CD8-positive, alpha-beta memory T cell (primary cell): ENCODE measurements around the gene CLCN3. TPM values are rescaled to one million over a fixed set of nuclear protein-coding genes. Genes with fewer than 3 reads are reported as not detected.
"Not testable (repeated sequence)": the region's sequence is repeated elsewhere in the genome, so short reads cannot be mapped to it uniquely, and the experiment has no call there.

ENCODE experiments used
- CTCF ChIA-PET: fragments of 350-600 bp; sonication (Branson Sonifier 250); formaldehyde crosslinking; loops from one replicate; lab custom pipeline; 2021; ENCODE audit warnings: antibody characterized with exemption; lab: Charles Lee
- POLR2A ChIA-PET: fragments of 350-600 bp; sonication (Branson Sonifier 250); formaldehyde crosslinking; loops from one replicate; lab custom pipeline; 2021; ENCODE audit warnings: antibody characterized with exemption; lab: Charles Lee
- DNase-seq, 5 donors: peaks; one replicate each; pipeline versions ENCODE4 v3.0.0 to v3.0.0-alpha.2; 2020 to 2022; ENCODE audit warnings: mixed read lengths in 1 of 5
- H3K27ac ChIP-seq: one replicate; pipeline ENCODE4 v1.7.0; 2013; ENCODE audit warnings: low read depth, mild to moderate bottlenecking, low read length, moderate library complexity
- H3K27me3 ChIP-seq: 2 replicates; pipeline ENCODE4 v1.7.0; 2013; ENCODE audit warnings: low read length, mild to moderate bottlenecking; ENCODE audit not compliant: insufficient read depth, poor library complexity, severe bottlenecking
- H3K36me3 ChIP-seq: 2 replicates; pipeline ENCODE4 v1.7.0; 2013; ENCODE audit warnings: mild to moderate bottlenecking, low read length, moderate library complexity; ENCODE audit not compliant: insufficient read depth
- H3K4me1 ChIP-seq: 2 replicates; pipeline ENCODE4 v1.7.0; 2013; ENCODE audit warnings: mild to moderate bottlenecking, low read length, moderate library complexity; ENCODE audit not compliant: insufficient read depth
- H3K4me3 ChIP-seq: 2 replicates; pipeline ENCODE4 v1.7.0; 2013; ENCODE audit warnings: mild to moderate bottlenecking, low read length
- H3K9me3 ChIP-seq: 2 replicates; pipeline ENCODE4 v1.7.0; 2013; ENCODE audit warnings: mild to moderate bottlenecking, low read length
- H3K27ac Mint-ChIP-seq, 8 donors: one replicate each; pipeline ENCODE4 v1.8.0; 2020 to 2021; ENCODE audit warnings: mixed read lengths in 8 of 8, mild to moderate bottlenecking in 6 of 8, inconsistent platforms in 3 of 8, moderate library complexity in 3 of 8
- H3K27me3 Mint-ChIP-seq, 2 donors: one replicate each; pipeline ENCODE4 v1.8.0; 2020 to 2021; ENCODE audit warnings: mixed read lengths in 2 of 2, mild to moderate bottlenecking in 1 of 2, moderate library complexity in 1 of 2
- H3K36me3 Mint-ChIP-seq, 3 donors: one replicate each; pipeline ENCODE4 v1.8.0; 2020 to 2021; ENCODE audit warnings: mixed read lengths in 3 of 3, inconsistent platforms in 1 of 3, mild to moderate bottlenecking in 1 of 3
- H3K4me1 Mint-ChIP-seq, 3 donors: one replicate each; pipeline ENCODE4 v1.8.0; 2020 to 2021; ENCODE audit warnings: mixed read lengths in 3 of 3, inconsistent platforms in 1 of 3, mild to moderate bottlenecking in 1 of 3
- H3K4me3 Mint-ChIP-seq, 7 donors: one replicate each; pipeline ENCODE4 v1.8.0; 2020 to 2021; ENCODE audit warnings: mixed read lengths in 7 of 7, mild to moderate bottlenecking in 6 of 7, moderate library complexity in 4 of 7, inconsistent platforms in 2 of 7
- H3K9me3 Mint-ChIP-seq, 5 donors: one replicate each; pipeline ENCODE4 v1.8.0; 2020 to 2022; ENCODE audit warnings: mixed read lengths in 5 of 5, mild to moderate bottlenecking in 3 of 5, moderate library complexity in 2 of 5, inconsistent platforms in 1 of 5
- polyA plus RNA-seq: library from polyadenylated mRNA; unstranded; fragments of 300-500 nt; fragmentation: Illumina TruSeq; gene quantifications from one replicate; pipeline ENCODE4 v1.2.3, GENCODE V29; 2021
- total RNA-seq, 2 experiments: library from RNA; stranded (reverse); gene quantifications; one replicate each; pipeline ENCODE4 v1.2.3, GENCODE V29; 2021

CLCN3 gene
- total and polyA plus RNA-seq, 3 experiments from 2014 or later: 12.8 to 24.5 (median 23.3) TPM

DNA sequence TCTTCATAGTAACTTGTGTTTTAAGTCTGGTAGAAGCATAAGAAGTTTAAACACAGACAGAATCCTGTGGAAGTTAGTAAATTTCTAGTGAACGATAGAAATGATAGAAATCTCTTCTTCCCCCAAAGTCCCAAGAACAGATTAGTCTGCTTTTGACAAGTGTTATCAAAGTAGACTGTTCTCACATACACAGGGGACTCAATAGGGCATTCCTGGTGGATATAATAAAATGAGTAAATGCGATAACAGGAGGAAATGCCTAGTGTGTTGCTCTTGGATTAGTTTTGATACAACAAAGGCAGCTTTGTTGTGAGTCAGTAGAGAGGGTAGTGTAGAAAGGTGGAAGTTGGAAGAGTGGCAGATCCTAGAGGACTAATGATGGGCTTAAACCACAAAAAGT, 43.5 kb downstream of the CLCN3 start:
- Mint-ChIP-seq H3K4me1 (peaks cover 27 to 55% (median 49%) of the 10 kb centered on the region in 3 donors), H3K9me3 (peaks cover 0 to 6% (median 1%) of the 10 kb centered on the region in 5 donors), H3K4me3 (no peak overlapping the region), H3K27me3 (no peaks in the 10 kb centered on the region), H3K27ac (peak overlapping the region in 3 of 8 donors; percentile 1 to 62 (median 8)), H3K36me3 (peaks cover 4 to 19% (median 10%) of the 10 kb centered on the region in 3 donors)
- POLR2A ChIA-PET: no interaction called here
- Histone ChIP-seq H3K4me3 (no peak overlapping the region), H3K27me3 (no peaks in the 10 kb centered on the region), H3K9me3 (no peaks in the 10 kb centered on the region), H3K27ac (no peak overlapping the region), H3K4me1 (no peaks in the 10 kb centered on the region), H3K36me3 (no peaks in the 10 kb centered on the region)
- DNase-seq: no peak
- CTCF ChIA-PET: no interaction called here

DNA sequence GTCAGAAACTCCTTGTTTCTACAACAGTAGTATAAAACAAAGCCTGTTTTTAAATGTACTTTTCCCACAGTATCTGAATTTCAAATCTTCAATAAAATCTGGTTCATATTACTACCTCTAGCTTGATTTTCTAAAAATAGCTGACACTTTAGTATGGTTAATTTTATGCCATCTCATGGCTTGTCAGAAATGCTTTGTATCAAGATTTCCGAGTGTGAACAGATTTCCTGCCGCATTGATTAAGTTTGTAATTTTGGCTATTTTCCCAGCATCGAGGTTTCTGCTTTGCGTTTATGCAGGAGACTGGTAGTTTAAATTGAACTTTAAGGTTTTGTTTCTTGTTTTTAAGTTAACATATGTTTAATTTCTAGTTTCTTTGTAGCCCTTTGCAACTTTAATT, 44.2 kb downstream of the CLCN3 start:
- no peak for DNase-seq
- no peak overlapping the region for H3K4me3 Mint-ChIP-seq
- H3K9me3 Mint-ChIP-seq: peaks cover 0 to 6% (median 1%) of the 10 kb centered on the region in 5 donors
- no peaks in the 10 kb centered on the region for H3K36me3 ChIP-seq
- CTCF ChIA-PET: no interaction called here
- no peaks in the 10 kb centered on the region for H3K4me1 ChIP-seq
- peaks cover 28 to 57% (median 46%) of the 10 kb centered on the region in 3 donors for H3K4me1 Mint-ChIP-seq
- peaks cover 6 to 19% (median 10%) of the 10 kb centered on the region in 3 donors for H3K36me3 Mint-ChIP-seq
- no peak overlapping the region for H3K27ac Mint-ChIP-seq
- no peak overlapping the region for H3K4me3 ChIP-seq
- no peaks in the 10 kb centered on the region for H3K27me3 Mint-ChIP-seq
- H3K27ac ChIP-seq: no peak overlapping the region
- POLR2A ChIA-PET: no interaction called here
- no peaks in the 10 kb centered on the region for H3K27me3 ChIP-seq
- no peaks in the 10 kb centered on the region for H3K9me3 ChIP-seq

DNA sequence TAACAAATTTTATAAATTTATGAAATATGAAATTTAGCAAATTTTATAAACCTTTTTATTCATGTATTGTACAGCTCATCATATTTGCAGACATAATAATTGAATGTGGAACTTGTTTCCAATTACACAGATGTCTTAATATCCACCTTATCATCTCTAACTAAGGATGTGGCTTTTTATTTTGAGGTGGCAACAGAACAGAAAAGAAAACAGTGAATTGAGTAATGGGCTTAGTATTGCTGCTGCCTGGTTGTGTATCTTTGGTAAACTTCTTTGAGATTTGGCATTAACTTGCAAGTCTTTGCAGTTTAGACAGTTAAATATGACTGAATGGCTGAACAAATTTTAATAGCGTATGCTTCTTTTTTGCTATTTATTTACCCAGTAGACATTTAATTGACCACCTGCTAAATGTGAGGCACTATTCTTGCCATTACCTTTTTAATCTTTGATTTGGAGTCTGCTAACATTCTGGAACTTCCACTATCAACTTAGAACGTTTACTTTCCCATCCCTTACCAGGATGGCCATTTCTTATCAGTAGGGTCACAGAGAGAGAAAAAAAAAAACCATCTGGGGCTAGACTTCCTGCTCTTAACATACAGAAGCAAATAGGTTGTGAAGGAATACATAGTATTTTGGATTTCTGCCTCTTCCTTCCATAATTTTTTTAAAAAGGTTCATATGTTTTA, 44.8 kb downstream of the CLCN3 start:
- H3K36me3 Mint-ChIP-seq: peaks cover 7 to 19% (median 10%) of the 10 kb centered on the region in 3 donors
- H3K36me3 ChIP-seq: no peaks in the 10 kb centered on the region
- CTCF ChIA-PET: no interaction called here
- H3K4me1 ChIP-seq: no peaks in the 10 kb centered on the region
- peaks cover 0 to 6% (median 1%) of the 10 kb centered on the region in 5 donors for H3K9me3 Mint-ChIP-seq
- no peaks in the 10 kb centered on the region for H3K27me3 ChIP-seq
- peaks cover 26 to 57% (median 46%) of the 10 kb centered on the region in 3 donors for H3K4me1 Mint-ChIP-seq
- H3K27me3 Mint-ChIP-seq: no peaks in the 10 kb centered on the region
- no peak overlapping the region for H3K4me3 Mint-ChIP-seq
- no peaks in the 10 kb centered on the region for H3K9me3 ChIP-seq
- peak overlapping the region; percentile 14 for H3K27ac ChIP-seq
- no peak overlapping the region for H3K4me3 ChIP-seq
- H3K27ac Mint-ChIP-seq: peak overlapping the region in 4 of 8 donors; percentile 1 to 77 (median 30)
- no peak for DNase-seq
- POLR2A ChIA-PET: no interaction called here

DNA sequence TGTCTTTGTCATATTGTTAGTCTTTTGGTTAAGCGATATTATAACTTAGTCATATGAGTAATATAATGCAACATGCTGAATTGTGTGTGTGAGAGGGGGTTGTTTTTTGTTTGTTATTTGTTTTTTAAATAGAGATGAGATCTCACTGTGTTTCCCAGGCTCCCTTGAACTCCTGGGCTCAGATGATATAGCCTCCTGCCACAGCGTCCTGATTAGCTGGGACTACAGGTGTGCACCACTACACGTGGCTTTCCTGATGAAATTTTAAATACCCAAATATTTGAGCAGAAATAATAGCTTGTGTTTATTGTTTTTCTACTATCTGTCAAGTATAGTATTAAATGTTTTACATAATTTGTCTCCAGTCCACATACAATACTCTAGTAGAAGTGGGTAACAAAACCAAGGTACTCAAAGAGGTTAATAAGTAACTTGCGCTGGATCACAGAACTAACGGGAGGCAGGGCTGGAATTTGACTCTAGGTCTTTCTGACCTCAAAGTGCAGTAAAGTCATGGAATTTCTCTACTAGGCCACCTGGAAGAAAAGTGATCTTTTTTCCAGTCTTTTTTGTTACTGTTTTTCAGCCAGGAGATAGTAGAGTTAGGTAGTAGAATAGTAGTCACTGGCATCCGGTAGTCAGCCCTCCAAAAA, 47.8 kb downstream of the CLCN3 start:
- Histone ChIP-seq H3K9me3 (no peaks in the 10 kb centered on the region), H3K36me3 (no peaks in the 10 kb centered on the region), H3K4me3 (no peak overlapping the region), H3K27me3 (no peaks in the 10 kb centered on the region), H3K4me1 (no peaks in the 10 kb centered on the region), H3K27ac (no peak overlapping the region)
- CTCF ChIA-PET: interaction anchor here (2.1 kb wide), 1 partner anchor 56 kb away, joined by 7 read pairs; the partner anchor contains the start of gene NEK1
- POLR2A ChIA-PET: no interaction called here
- peaks cover 0 to 6% (median 1%) of the 10 kb centered on the region in 5 donors for H3K9me3 Mint-ChIP-seq
- DNase-seq: no peak
- H3K4me1 Mint-ChIP-seq: peaks cover 23 to 49% (median 43%) of the 10 kb centered on the region in 3 donors
- H3K27me3 Mint-ChIP-seq: no peaks in the 10 kb centered on the region
- H3K27ac Mint-ChIP-seq: peak overlapping the region in 1 of 8 donors; percentile 11
- H3K36me3 Mint-ChIP-seq: peaks cover 9 to 33% (median 16%) of the 10 kb centered on the region in 3 donors
- no peak overlapping the region for H3K4me3 Mint-ChIP-seq

DNA sequence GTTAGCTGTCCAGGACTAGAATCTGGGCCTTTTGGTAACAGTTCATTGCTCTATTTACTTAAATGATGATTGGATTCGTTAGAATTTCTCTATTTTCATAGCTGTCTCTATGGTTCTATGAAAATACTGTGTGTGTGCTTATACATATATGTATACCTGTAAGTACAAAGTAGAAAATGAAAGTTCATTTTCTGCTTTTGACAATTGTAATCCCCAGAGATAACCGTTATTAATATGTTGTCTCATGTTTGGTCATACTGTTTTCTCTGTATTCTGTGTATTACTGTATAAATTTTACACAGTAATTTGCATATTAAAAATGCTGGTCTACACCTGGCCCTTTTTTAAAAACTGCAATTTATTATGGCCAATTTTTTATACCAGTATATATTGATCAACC, 55.4 kb downstream of the CLCN3 start:
- H3K4me1 Mint-ChIP-seq: peaks cover 10 to 35% (median 25%) of the 10 kb centered on the region in 3 donors
- no peaks in the 10 kb centered on the region for H3K36me3 ChIP-seq
- H3K27ac Mint-ChIP-seq: no peak overlapping the region
- CTCF ChIA-PET: no interaction called here
- H3K9me3 Mint-ChIP-seq: no peaks in the 10 kb centered on the region
- H3K36me3 Mint-ChIP-seq: peaks cover 4 to 25% (median 7%) of the 10 kb centered on the region in 3 donors
- H3K27me3 ChIP-seq: no peaks in the 10 kb centered on the region
- H3K9me3 ChIP-seq: no peaks in the 10 kb centered on the region
- no peak overlapping the region for H3K4me3 ChIP-seq
- no peaks in the 10 kb centered on the region for H3K27me3 Mint-ChIP-seq
- H3K4me3 Mint-ChIP-seq: no peak overlapping the region
- DNase-seq: no peak
- POLR2A ChIA-PET: no interaction called here
- no peaks in the 10 kb centered on the region for H3K4me1 ChIP-seq
- no peak overlapping the region for H3K27ac ChIP-seq

DNA sequence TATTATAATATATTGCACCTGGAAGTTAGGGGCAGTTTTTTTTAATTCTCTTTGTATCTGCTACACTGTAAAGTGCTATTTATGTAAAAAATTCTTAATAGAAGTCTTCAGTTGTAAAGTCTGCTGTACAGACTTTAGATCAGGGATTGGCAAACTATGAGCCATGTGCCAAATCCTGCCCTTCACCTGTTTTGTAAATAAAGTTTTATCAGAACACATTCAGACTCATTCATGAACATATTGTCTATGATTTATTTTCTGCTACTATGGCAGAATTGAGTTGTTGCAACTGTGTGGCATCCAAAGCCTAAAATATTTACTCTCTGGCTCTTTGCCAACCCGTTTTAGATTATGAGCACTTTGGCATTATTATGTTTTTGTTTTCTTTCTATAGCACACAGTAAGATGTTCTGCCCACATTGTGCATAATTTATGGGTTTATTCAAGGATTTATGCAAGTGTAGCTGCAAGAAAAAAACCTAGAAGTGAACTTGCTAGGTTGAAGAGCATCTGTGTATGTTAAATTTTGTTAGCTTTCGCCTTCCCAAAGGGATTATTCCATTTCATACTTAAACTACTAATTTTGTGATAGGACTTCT, 56.9 kb downstream of the CLCN3 start:
- H3K4me1 ChIP-seq: no peaks in the 10 kb centered on the region
- H3K27me3 ChIP-seq: no peaks in the 10 kb centered on the region
- no peak overlapping the region for H3K4me3 ChIP-seq
- no peak for DNase-seq
- H3K27ac ChIP-seq: no peak overlapping the region
- H3K36me3 Mint-ChIP-seq: peaks cover 0 to 21% (median 2%) of the 10 kb centered on the region in 3 donors
- no peaks in the 10 kb centered on the region for H3K9me3 Mint-ChIP-seq
- CTCF ChIA-PET: interaction anchor here (1.0 kb wide), 1 partner anchor 17 kb away, joined by 5 read pairs; no protein-coding TSS in a partner anchor
- no peaks in the 10 kb centered on the region for H3K9me3 ChIP-seq
- no peaks in the 10 kb centered on the region for H3K27me3 Mint-ChIP-seq
- POLR2A ChIA-PET: no interaction called here
- peak overlapping the region in 2 of 8 donors; percentile 13 to 43 for H3K27ac Mint-ChIP-seq
- no peak overlapping the region for H3K4me3 Mint-ChIP-seq
- H3K36me3 ChIP-seq: no peaks in the 10 kb centered on the region
- H3K4me1 Mint-ChIP-seq: peaks cover 8 to 35% (median 25%) of the 10 kb centered on the region in 3 donors

DNA sequence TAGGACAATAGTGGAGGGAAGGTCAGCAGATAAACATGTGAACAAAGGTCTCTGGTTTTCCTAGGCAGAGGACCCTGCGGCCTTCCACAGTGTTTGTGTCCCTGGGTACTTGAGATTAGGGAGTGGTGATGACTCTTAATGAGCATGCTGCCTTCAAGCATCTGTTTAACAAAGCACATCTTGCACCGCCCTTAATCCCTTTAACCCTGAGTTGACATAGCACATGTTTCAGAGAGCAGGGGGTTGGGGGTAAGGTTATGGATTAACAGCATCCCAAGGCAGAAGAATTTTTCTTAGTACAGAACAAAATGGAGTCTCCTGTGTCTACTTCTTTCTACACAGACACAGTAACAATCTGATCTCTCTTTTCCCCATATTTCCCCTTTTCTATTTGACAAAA, 58.1 kb downstream of the CLCN3 start:
- CTCF ChIA-PET, POLR2A ChIA-PET, H3K4me3 Mint-ChIP-seq, H3K36me3 ChIP-seq, H3K4me1 ChIP-seq, H3K27me3 Mint-ChIP-seq, H3K4me3 ChIP-seq, H3K27ac ChIP-seq, H3K9me3 Mint-ChIP-seq, H3K27me3 ChIP-seq, H3K27ac Mint-ChIP-seq, H3K9me3 ChIP-seq, DNase-seq: not testable (repeated sequence)
- peaks cover 8 to 31% (median 20%) of the 10 kb centered on the region in 3 donors for H3K4me1 Mint-ChIP-seq
- H3K36me3 Mint-ChIP-seq: peaks cover 0 to 30% (median 2%) of the 10 kb centered on the region in 3 donors
